K562 (cell line): ENCODE measurements around the gene PRKCQ. TPM values are rescaled to one million over a fixed set of nuclear protein-coding genes. Genes with fewer than 3 reads are reported as not detected.

Source experiments
- CTCFL ChIP-seq: IDR thresholded peaks from 2 replicates; pipeline ENCODE4 v1.6.1; 2011; ENCODE audit warnings: borderline replicate concordance, low read depth, mild to moderate bottlenecking, moderate library complexity, low read length; ENCODE audit not compliant: insufficient read depth, poor library complexity, severe bottlenecking
- EGR1 ChIP-seq: fragments of 450-650 bp; conservative IDR thresholded peaks from 2 replicates; pipeline ENCODE4 v1.6.1; 2017; ENCODE audit warnings: mild to moderate bottlenecking
- JUND ChIP-seq, 2 experiments: IDR thresholded peaks; 2 replicates in 1 of 2; 3 replicates in 1 of 2; pipeline ENCODE4 v1.6.1; 2011; ENCODE audit warnings: borderline replicate concordance in 2 of 2, low read depth in 2 of 2, low read length in 2 of 2, improper control_type of control experiment in 1 of 2, missing biosample characterization in 1 of 2, missing genetic modification characterization in 1 of 2, missing genetic modification reagents in 1 of 2
- KLF16 ChIP-seq: IDR thresholded peaks from 2 replicates; pipeline ENCODE4 v1.6.1; 2016; ENCODE audit warnings: antibody characterized with exemption
- NR4A1 ChIP-seq, 2 experiments: fragments of 250-450 bp in 1 of 2; fragments of 450-650 bp in 1 of 2; sonication (Bioruptor Pico) in 1 of 2; IDR thresholded peaks; 2 replicates each; pipeline versions ENCODE4 v1.4.0 to v1.6.1; 2016 to 2020; ENCODE audit warnings: mild to moderate bottlenecking in 2 of 2, missing compliant biosample characterization in 1 of 2, missing genetic modification characterization in 1 of 2, moderate library complexity in 1 of 2
- PRDM10 ChIP-seq: fragments of 450-650 bp; IDR thresholded peaks from 2 replicates; pipeline ENCODE4 v1.6.1; 2018; ENCODE audit not compliant: partially characterized antibody
- RAD21 ChIP-seq, 2 experiments: fragments of 250-450 bp in 1 of 2; fragments of 450-650 bp in 1 of 2; sonication (Bioruptor Pico) in 1 of 2; formaldehyde crosslinking in 1 of 2; IDR thresholded peaks in 1 of 2; conservative IDR thresholded peaks in 1 of 2; 2 replicates each; pipeline versions ENCODE4 v1.4.0 to v1.8.0; 2020 to 2022; ENCODE audit warnings: mild to moderate bottlenecking in 2 of 2, moderate library complexity in 1 of 2
- RB1 ChIP-seq: fragments of 450-650 bp; IDR thresholded peaks from 2 replicates; pipeline ENCODE4 v1.6.1; 2017; ENCODE audit warnings: low read depth, mild to moderate bottlenecking
- REST ChIP-seq, 2 experiments: fragments of 450-650 bp; formaldehyde crosslinking in 1 of 2; IDR thresholded peaks; 2 replicates each; pipeline versions ENCODE4 v1.4.0 to v1.6.1; 2014 to 2020; ENCODE audit warnings: mild to moderate bottlenecking in 2 of 2, borderline replicate concordance in 1 of 2, low read depth in 1 of 2
- RHOXF2B ChIP-seq: fragments of 250-450 bp; sonication (Bioruptor Pico); conservative IDR thresholded peaks from 2 replicates; pipeline ENCODE4 v1.5.1; 2021
- XRCC3 ChIP-seq: fragments of 450-650 bp; IDR thresholded peaks from 2 replicates; pipeline ENCODE4 v1.6.1; 2017; ENCODE audit warnings: mild to moderate bottlenecking, moderate library complexity
- polyA plus RNA-seq, 8 experiments: library from polyadenylated mRNA; depleted of rRNA in 4 of 8; stranded (reverse) in 5 of 8; unstranded in 3 of 8; fragments of >200 nt; fragmentation: Nextera tagmentation in 2 of 8; fragmentation: Illumina TruSeq in 1 of 8; extraction: Ambion mirVana in 2 of 8; extraction: Trizol in 1 of 8; gene quantifications; 2 replicates each; pipeline versions ENCODE4 v1.2.1 to v1.2.3, GENCODE V29; 2011 to 2014; ENCODE audit warnings: inconsistent platforms in 1 of 8, missing spikeins in 1 of 8
- total RNA-seq, 7 experiments: library from RNA; depleted of rRNA in 6 of 7; stranded (reverse); fragments of >200 nt in 6 of 7; fragmentation: Illumina TruSeq in 2 of 7; extraction: Trizol in 2 of 7; gene quantifications; 2 replicates each; pipeline versions ENCODE4 v1.2.1 to v1.2.3, GENCODE V29; 2011 to 2021; ENCODE audit warnings: low replicate concordance in 1 of 7

The PRKCQ gene
- total and polyA plus RNA-seq, 9 of the 15 experiments (the other 6 are each of a cell fraction or from before 2014, with no cell fraction given) = 4.4 to 23.3 (median 14.6) TPM

- TF ChIP-seq CTCFL = peak; percentile 15
- no peak for TF ChIP-seq NR4A1 (CRISPR knock-in tag; IDR thresholded peaks at IDR 0.05)
- no peak for TF ChIP-seq NR4A1 (tag; IDR thresholded peaks at IDR 0.05)
- TF ChIP-seq EGR1 = no peak
- peak; percentile 76 to 89 for TF ChIP-seq RAD21 (CRISPR knock-in tag; conservative IDR thresholded peaks at IDR 0.05 in 1 of 2, IDR thresholded peaks at IDR 0.05 in 1 of 2)
- TF ChIP-seq KLF16 = 0 out of 2 replicates have a peak, but pooled peaks have one; percentile 35
- TF ChIP-seq RB1 = peak; percentile 12; the same call in 1 of the 2 replicates
- TF ChIP-seq REST (IDR thresholded peaks at IDR 0.05; ENCODE audit: borderline replicate concordance) = peak; percentile 77
- TF ChIP-seq REST (CRISPR knock-in tag; IDR thresholded peaks at IDR 0.05; ENCODE audit: low read depth) = no peak
- 0 out of 2 replicates have a peak, but pooled peaks have one; percentile 37 for TF ChIP-seq JUND (IDR thresholded peaks at IDR 0.05; ENCODE audit: borderline replicate concordance, low read depth, low read length)
- no peak for TF ChIP-seq JUND (tag; IDR thresholded peaks at IDR 0.05; ENCODE audit: borderline replicate concordance, low read depth, low read length)
- TF ChIP-seq XRCC3 = no peak
- no peak for TF ChIP-seq RHOXF2B
- TF ChIP-seq PRDM10 = peak; percentile 57
Measured at GRCh38 chr10:6445671-6446316, 134.3 kb downstream of the PRKCQ start (continued).
